ENCODE measurements around the gene LPP. TPM values are rescaled to one million over a fixed set of nuclear protein-coding genes. Genes with fewer than 3 reads are reported as not detected.

The LPP gene
- total and polyA plus RNA-seq, 2 donors from 2014 or later: 6.7 to 233 TPM

DNA sequence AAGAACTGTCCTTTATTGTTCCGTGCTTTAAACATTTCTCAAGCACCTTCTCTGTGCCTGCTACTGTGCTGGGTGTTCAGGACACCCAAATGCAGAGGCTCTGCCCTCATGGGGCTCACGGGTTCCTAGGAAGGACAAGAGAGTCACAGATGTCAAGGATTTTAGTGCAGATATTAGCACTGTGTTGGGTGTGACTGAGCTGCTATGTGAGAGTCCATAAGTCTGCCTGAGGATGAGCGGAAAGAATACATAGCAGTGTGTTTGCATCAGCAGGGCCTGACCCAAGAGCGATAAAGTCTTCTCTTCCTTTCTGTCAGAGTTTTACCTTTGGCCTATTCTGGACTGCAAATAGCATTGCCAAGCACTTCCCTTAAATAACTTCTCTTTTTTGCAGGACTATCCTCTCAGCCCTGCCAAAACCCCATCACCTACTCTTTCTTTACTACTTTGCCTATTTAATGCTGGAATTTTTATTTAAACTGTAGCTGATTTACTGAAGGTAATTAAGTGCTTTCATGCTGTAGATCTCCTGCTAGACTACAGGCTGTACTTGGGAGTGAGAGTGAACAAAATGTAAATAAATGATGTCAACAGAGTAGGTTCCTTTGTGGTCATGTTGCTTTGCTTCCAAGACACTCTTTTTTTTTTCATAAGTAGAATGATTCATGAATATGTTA, 558.4 kb downstream of the LPP start:
- intact Hi-C loops (cut with DNase I): no loop called here
- DNase-seq (peak in 2 of 5 donors; percentile 44 to 65), FAIRE-seq (no peak)
- no peaks in the 10 kb centered on the region for H3K4me1 ChIP-seq (ENCODE audit: control insufficient read depth in 2 of 3, insufficient read depth in 2 of 3, low read depth in 1 of 3, low read length in 3 of 3)
- no peak overlapping the region for H3K9ac ChIP-seq (ENCODE audit: low read length in 3 of 3)
- H3K9me3 ChIP-seq (ENCODE audit: control insufficient read depth in 2 of 3, insufficient read depth in 1 of 3, low read length in 3 of 3): no peaks in the 10 kb centered on the region
- H3K4me3 ChIP-seq (ENCODE audit: low read length in 3 of 3): no peak overlapping the region
- H3K27me3 ChIP-seq (ENCODE audit: control insufficient read depth, insufficient read depth, low read length): no peaks in the 10 kb centered on the region
- H3K27ac ChIP-seq (ENCODE audit: low read depth in 2 of 2, low read length in 2 of 2): no peak overlapping the region
- H3K36me3 ChIP-seq (ENCODE audit: control insufficient read depth in 2 of 3, insufficient read depth in 3 of 3, low read length in 3 of 3): no peaks in the 10 kb centered on the region
- TF ChIP-seq, protein P1, sequence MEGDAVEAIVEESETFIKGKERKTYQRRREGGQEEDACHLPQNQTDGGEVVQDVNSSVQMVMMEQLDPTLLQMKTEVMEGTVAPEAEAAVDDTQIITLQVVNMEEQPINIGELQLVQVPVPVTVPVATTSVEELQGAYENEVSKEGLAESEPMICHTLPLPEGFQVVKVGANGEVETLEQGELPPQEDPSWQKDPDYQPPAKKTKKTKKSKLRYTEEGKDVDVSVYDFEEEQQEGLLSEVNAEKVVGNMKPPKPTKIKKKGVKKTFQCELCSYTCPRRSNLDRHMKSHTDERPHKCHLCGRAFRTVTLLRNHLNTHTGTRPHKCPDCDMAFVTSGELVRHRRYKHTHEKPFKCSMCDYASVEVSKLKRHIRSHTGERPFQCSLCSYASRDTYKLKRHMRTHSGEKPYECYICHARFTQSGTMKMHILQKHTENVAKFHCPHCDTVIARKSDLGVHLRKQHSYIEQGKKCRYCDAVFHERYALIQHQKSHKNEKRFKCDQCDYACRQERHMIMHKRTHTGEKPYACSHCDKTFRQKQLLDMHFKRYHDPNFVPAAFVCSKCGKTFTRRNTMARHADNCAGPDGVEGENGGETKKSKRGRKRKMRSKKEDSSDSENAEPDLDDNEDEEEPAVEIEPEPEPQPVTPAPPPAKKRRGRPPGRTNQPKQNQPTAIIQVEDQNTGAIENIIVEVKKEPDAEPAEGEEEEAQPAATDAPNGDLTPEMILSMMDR (IDR thresholded peaks at IDR 0.05; ENCODE audit: borderline replicate concordance, extremely low read depth, insufficient read depth): no peak

- H3K27me3 ChIP-seq (ENCODE audit: control insufficient read depth, insufficient read depth, low read length): no peaks in the 10 kb centered on the region
- H3K9me3 ChIP-seq (ENCODE audit: control insufficient read depth in 2 of 3, insufficient read depth in 1 of 3, low read length in 3 of 3): no peaks in the 10 kb centered on the region
- TF ChIP-seq, protein P1 (IDR thresholded peaks at IDR 0.05; ENCODE audit: borderline replicate concordance, extremely low read depth, insufficient read depth): no peak
- no peaks in the 10 kb centered on the region for H3K36me3 ChIP-seq (ENCODE audit: control insufficient read depth in 2 of 3, insufficient read depth in 3 of 3, low read length in 3 of 3)
- intact Hi-C loops (cut with DNase I): no loop called here
- H3K9ac ChIP-seq (ENCODE audit: low read length in 3 of 3): no peak overlapping the region
- FAIRE-seq (no peak), DNase-seq (no peak)
- H3K27ac ChIP-seq (ENCODE audit: low read depth in 2 of 2, low read length in 2 of 2): no peak overlapping the region
- H3K4me1 ChIP-seq (ENCODE audit: control insufficient read depth in 2 of 3, insufficient read depth in 2 of 3, low read depth in 1 of 3, low read length in 3 of 3): no peaks in the 10 kb centered on the region
- H3K4me3 ChIP-seq (ENCODE audit: low read length in 3 of 3): no peak overlapping the region
Observed at GRCh38 chr3:188712991-188713390, 559.0 kb downstream of the LPP start.

DNA sequence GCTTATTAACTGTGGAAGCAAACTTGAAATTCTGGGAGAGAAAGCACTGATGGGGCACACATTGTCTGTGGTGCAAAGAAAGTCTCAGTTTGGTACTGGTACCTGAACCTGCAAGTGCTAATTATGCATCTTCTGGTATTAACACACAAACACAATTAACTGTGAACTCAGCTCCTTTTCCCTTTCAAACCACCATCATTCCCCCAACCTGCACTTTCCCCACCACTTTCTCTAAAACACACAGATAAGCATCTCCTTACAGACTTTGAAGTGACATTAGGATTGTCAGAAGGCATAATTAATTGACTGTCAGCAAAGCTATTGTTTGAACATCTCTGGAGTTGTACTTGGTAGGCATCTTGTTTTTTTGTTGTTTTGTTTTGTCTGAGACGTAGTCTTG, 565.6 kb downstream of the LPP start:
- no peak overlapping the region for H3K9ac ChIP-seq (ENCODE audit: low read length in 3 of 3)
- TF ChIP-seq, protein P1 (IDR thresholded peaks at IDR 0.05; ENCODE audit: borderline replicate concordance, extremely low read depth, insufficient read depth): no peak
- no peak for FAIRE-seq

More for the DNA sequence above, 565.6 kb downstream of the LPP start:
- Histone ChIP-seq H3K9me3 (ENCODE audit: control insufficient read depth in 2 of 3, insufficient read depth in 1 of 3, low read length in 3 of 3) (no peaks in the 10 kb centered on the region), H3K27ac (ENCODE audit: low read depth in 2 of 2, low read length in 2 of 2) (no peak overlapping the region), H3K36me3 (ENCODE audit: control insufficient read depth in 2 of 3, insufficient read depth in 3 of 3, low read length in 3 of 3) (no peaks in the 10 kb centered on the region), H3K27me3 (ENCODE audit: control insufficient read depth, insufficient read depth, low read length) (no peaks in the 10 kb centered on the region), H3K4me3 (ENCODE audit: low read length in 3 of 3) (no peak overlapping the region), H3K4me1 (ENCODE audit: control insufficient read depth in 2 of 3, insufficient read depth in 2 of 3, low read depth in 1 of 3, low read length in 3 of 3) (peaks cover 0 to 3% (median 0%) of the 10 kb centered on the region in 3 donors)
- DNase-seq: no peak
- intact Hi-C loops (cut with DNase I): no loop called here

Data from kidney (tissue), 14 donors.